Measurements from ENCODE around the gene FSTL5. TPM values are rescaled to one million over a fixed set of nuclear protein-coding genes. Genes with fewer than 3 reads are reported as not detected.

FSTL5 gene
- total RNA-seq, 1 experiment from 2014 or later, result not detected

DNA sequence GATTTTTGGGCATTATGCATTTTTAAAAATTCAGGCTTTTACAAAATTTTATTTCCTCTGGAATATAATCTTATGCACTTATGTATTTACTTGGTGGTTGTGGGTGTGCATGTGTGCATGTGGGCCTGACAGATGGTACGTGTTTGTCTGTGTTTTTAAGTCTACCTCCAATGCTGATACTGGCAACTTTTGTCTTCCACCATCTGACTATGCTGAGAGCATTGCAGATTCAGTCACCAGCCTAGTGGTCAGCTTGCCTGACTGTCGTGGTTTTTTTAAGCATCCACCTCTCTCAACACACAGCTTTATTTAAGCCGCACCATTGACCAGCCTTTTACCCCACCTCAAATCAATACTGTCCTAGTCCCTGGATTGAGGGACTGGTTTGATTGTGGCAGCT, 37.1 kb downstream of the FSTL5 start (continued):
- TF ChIP-seq, protein P1, sequence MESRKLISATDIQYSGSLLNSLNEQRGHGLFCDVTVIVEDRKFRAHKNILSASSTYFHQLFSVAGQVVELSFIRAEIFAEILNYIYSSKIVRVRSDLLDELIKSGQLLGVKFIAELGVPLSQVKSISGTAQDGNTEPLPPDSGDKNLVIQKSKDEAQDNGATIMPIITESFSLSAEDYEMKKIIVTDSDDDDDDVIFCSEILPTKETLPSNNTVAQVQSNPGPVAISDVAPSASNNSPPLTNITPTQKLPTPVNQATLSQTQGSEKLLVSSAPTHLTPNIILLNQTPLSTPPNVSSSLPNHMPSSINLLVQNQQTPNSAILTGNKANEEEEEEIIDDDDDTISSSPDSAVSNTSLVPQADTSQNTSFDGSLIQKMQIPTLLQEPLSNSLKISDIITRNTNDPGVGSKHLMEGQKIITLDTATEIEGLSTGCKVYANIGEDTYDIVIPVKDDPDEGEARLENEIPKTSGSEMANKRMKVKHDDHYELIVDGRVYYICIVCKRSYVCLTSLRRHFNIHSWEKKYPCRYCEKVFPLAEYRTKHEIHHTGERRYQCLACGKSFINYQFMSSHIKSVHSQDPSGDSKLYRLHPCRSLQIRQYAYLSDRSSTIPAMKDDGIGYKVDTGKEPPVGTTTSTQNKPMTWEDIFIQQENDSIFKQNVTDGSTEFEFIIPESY (IDR thresholded peaks at IDR 0.05; ENCODE audit: extremely low read depth, insufficient replicate concordance, low read length), result no peak
- TF ChIP-seq FOSL1 (IDR thresholded peaks at IDR 0.05; ENCODE audit: low read depth), result no peak

GRCh38 chr4:162117051-162117450, 46.7 kb downstream of the FSTL5 start:
- intact Hi-C loops (cut with micrococcal nuclease), result no loop called here
- DNase-seq (ENCODE audit: low read depth, low spot score) (no peak), ATAC-seq (no peak)
- no peak overlapping the region for H3K4me2 ChIP-seq (ENCODE audit: low read length)
- TF ChIP-seq CEBPB (IDR thresholded peaks at IDR 0.05; ENCODE audit: low read depth) (no peak), EZH2phosphoT487 (IDR thresholded peaks at IDR 0.05; ENCODE audit: borderline replicate concordance) (no peak), TCF7L2 (IDR thresholded peaks at IDR 0.05; ENCODE audit: borderline replicate concordance, extremely low read depth, insufficient read depth, insufficient read length) (no peak), POLR2A (IDR thresholded peaks at IDR 0.05; ENCODE audit: borderline replicate concordance, extremely low read depth, insufficient read depth, insufficient read length) (no peak), FOSL1 (IDR thresholded peaks at IDR 0.05; ENCODE audit: low read depth) (no peak), EGR1 (IDR thresholded peaks at IDR 0.05; ENCODE audit: low read depth) (no peak)
- no peaks in the 10 kb centered on the region for H3K4me1 ChIP-seq (ENCODE audit: control insufficient read depth in 1 of 2, insufficient read depth in 2 of 2, low read length in 2 of 2)
- H3K9me2 ChIP-seq (ENCODE audit: insufficient read depth), result no peaks in the 10 kb centered on the region
- H4K20me1 ChIP-seq (ENCODE audit: insufficient read depth), result no peaks in the 10 kb centered on the region
- no peaks in the 10 kb centered on the region for H3K36me3 ChIP-seq (ENCODE audit: control insufficient read depth in 1 of 2, insufficient read depth in 2 of 2, low read length in 2 of 2)
- RAD21 ChIA-PET (ENCODE audit: low non-redundant PET in 1 of 2, low total read pairs in 2 of 2, uncharacterized antibody in 2 of 2, unreplicated experiment in 2 of 2), result no interaction called here
- H3K27ac ChIP-seq (ENCODE audit: low read depth, low read length), result no peak overlapping the region
- no peaks in the 10 kb centered on the region for H3K27me3 ChIP-seq (ENCODE audit: insufficient read depth, low read length)
- POLR2A ChIA-PET, result no interaction called here
- no TSS peak for BruUV-seq (replicated peaks)
- no peak overlapping the region for H3K4me3 ChIP-seq (replicated peaks in 1 of 2; ENCODE audit: low read depth in 1 of 2, low read length in 2 of 2)
- H3K9ac ChIP-seq (ENCODE audit: low read length), result no peak overlapping the region
- CTCF ChIA-PET, result no interaction called here
- no peaks in the 10 kb centered on the region for H3K9me3 ChIP-seq (ENCODE audit: control insufficient read depth in 1 of 2, insufficient read depth in 1 of 2, low read depth in 1 of 2, low read length in 2 of 2)
- H2AFZ ChIP-seq (ENCODE audit: low read depth, low read length, poor library complexity, severe bottlenecking), result no peak overlapping the region
- no peaks in the 10 kb centered on the region for H3K79me2 ChIP-seq (ENCODE audit: insufficient read depth, low read length)
